ENCODE results near the gene NUP85. TPM values are rescaled to one million over a fixed set of nuclear protein-coding genes. Genes with fewer than 3 reads are reported as not detected.
"Not testable (repeated sequence)": the region's sequence is repeated elsewhere in the genome, so short reads cannot be mapped to it uniquely, and the experiment has no call there.

The NUP85 gene
- total and polyA plus RNA-seq, 4 donors: 15.2 to 36.3 (median 29.5) TPM

DNA sequence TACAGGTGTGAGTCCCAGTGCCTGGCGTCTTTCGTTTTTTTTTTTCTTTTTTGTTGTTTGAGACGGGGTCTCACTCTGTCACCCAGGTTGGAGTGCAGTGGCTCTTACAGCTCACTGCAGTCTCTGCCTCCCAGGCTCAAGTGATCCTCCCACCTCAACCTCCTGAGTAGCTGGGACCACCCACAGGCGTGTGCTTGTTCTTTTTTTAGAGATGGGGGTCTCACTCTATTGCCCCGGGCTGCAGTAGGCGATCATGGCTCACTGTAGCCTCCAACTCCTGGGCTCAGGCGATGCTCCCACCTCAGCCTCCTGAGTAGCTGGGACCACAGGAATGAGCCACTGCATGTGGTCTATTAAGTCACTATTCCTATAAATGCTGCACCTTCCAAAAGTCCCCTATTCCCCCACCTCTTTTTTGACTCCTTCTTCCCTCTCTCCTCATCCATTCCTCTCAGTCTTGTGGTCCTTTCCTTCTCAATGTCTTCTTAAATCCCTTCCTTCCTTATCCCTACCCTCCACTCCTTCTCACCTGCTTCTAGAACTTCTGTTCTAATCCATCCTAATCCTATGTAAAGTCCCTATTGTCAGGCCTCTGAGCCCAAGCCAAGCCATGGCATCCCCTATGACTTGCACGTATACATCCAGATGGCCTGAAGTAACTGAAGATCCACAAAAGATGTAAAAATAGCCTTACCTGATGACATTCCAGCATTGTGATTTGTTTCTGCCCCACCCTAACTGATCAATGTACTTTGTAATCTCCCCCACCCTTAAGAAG lies 46.7 kb downstream of the NUP85 start:
- Histone ChIP-seq H3K36me3 (ENCODE audit: control insufficient read depth in 4 of 4, insufficient read depth in 3 of 4, low read depth in 1 of 4, low read length in 3 of 4) (peaks cover 0 to 2% (median 0%) of the 10 kb centered on the region in 4 donors), H3K4me1 (ENCODE audit: control insufficient read depth in 4 of 4, insufficient read depth in 4 of 4, low read length in 3 of 4) (peaks cover 0 to 4% (median 0%) of the 10 kb centered on the region in 4 donors), H3K9ac (ENCODE audit: low read depth in 1 of 2, low read length in 2 of 2) (no peak overlapping the region), H3K27me3 (ENCODE audit: control insufficient read depth in 4 of 4, insufficient read depth in 4 of 4, low read length in 3 of 4) (no peaks in the 10 kb centered on the region), H3K27ac (ENCODE audit: low read depth in 1 of 2, low read length in 2 of 2) (no peak overlapping the region), H3K9me3 (ENCODE audit: control insufficient read depth in 4 of 4, low read length in 3 of 4) (no peaks in the 10 kb centered on the region), H3K4me3 (ENCODE audit: low read depth in 1 of 3, low read length in 3 of 3) (no peak overlapping the region)
- TF ChIP-seq FOXA1 (IDR thresholded peaks at IDR 0.05) (no peak), JUND (IDR thresholded peaks at IDR 0.05) (no peak), RAD21 (IDR thresholded peaks at IDR 0.05) (no peak), FOXA2 (IDR thresholded peaks at IDR 0.05) (no peak), GABPA (IDR thresholded peaks at IDR 0.05 in 1 of 2, conservative IDR thresholded peaks at IDR 0.05 in 1 of 2) (no peak)
- TF ChIP-seq, protein P1, sequence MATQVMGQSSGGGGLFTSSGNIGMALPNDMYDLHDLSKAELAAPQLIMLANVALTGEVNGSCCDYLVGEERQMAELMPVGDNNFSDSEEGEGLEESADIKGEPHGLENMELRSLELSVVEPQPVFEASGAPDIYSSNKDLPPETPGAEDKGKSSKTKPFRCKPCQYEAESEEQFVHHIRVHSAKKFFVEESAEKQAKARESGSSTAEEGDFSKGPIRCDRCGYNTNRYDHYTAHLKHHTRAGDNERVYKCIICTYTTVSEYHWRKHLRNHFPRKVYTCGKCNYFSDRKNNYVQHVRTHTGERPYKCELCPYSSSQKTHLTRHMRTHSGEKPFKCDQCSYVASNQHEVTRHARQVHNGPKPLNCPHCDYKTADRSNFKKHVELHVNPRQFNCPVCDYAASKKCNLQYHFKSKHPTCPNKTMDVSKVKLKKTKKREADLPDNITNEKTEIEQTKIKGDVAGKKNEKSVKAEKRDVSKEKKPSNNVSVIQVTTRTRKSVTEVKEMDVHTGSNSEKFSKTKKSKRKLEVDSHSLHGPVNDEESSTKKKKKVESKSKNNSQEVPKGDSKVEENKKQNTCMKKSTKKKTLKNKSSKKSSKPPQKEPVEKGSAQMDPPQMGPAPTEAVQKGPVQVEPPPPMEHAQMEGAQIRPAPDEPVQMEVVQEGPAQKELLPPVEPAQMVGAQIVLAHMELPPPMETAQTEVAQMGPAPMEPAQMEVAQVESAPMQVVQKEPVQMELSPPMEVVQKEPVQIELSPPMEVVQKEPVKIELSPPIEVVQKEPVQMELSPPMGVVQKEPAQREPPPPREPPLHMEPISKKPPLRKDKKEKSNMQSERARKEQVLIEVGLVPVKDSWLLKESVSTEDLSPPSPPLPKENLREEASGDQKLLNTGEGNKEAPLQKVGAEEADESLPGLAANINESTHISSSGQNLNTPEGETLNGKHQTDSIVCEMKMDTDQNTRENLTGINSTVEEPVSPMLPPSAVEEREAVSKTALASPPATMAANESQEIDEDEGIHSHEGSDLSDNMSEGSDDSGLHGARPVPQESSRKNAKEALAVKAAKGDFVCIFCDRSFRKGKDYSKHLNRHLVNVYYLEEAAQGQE (IDR thresholded peaks at IDR 0.05): no peak
- TF ChIP-seq, protein P2, sequence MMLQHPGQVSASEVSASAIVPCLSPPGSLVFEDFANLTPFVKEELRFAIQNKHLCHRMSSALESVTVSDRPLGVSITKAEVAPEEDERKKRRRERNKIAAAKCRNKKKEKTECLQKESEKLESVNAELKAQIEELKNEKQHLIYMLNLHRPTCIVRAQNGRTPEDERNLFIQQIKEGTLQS (IDR thresholded peaks at IDR 0.05): no peak
- DNase-seq (ENCODE audit: low spot score): no peak
- WGBS: 95% methylated on average over 8 of the region's 8 CpGs

DNA sequence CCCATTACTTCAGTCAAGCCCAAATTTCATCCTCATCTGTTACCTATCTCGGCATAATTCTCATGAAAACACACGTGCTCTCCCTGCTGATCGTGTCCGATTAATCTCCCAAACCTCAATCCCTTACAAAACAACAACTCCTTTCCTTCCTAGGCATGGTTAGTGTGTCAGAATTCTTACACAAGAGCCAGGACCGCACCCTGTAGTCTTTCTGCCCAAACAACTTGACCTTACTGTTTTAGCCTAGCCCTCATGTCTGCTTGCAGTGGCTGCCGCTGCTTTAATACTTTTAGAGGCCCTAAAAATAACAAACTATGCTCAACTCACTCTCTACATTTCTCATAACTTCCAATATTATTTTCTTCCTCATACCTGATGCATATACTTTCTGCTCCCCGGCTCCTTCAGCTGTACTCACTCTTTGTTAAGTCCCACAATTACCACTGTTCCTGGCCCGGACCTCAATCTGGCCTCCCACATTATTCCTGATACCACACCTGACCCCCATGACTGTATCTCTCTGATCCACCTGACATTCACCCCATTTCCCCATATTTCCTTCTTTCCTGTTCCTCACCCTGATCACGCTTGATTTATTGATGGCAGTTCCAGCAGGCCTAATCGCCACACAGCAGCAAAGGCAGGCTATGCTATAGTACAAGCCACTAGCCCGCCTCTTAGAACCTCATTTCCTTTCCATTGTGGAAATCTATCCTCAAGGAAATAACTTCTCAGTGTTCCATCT lies 50.6 kb downstream of the NUP85 start:
- H3K9me3 ChIP-seq (ENCODE audit: control insufficient read depth in 4 of 4, low read length in 3 of 4); DNase-seq (ENCODE audit: low spot score); H3K4me3 ChIP-seq (ENCODE audit: low read depth in 1 of 3, low read length in 3 of 3); H3K27me3 ChIP-seq (ENCODE audit: control insufficient read depth in 4 of 4, insufficient read depth in 4 of 4, low read length in 3 of 4); H3K9ac ChIP-seq (ENCODE audit: low read depth in 1 of 2, low read length in 2 of 2); H3K27ac ChIP-seq (ENCODE audit: low read depth in 1 of 2, low read length in 2 of 2); H3K36me3 ChIP-seq (ENCODE audit: control insufficient read depth in 4 of 4, insufficient read depth in 3 of 4, low read depth in 1 of 4, low read length in 3 of 4): not testable (repeated sequence)
- WGBS: 80% methylated on average over 11 of the region's 11 CpGs
- H3K4me1 ChIP-seq (ENCODE audit: control insufficient read depth in 4 of 4, insufficient read depth in 4 of 4, low read length in 3 of 4): peaks cover 0 to 20% (median 14%) of the 10 kb centered on the region in 4 donors

DNA sequence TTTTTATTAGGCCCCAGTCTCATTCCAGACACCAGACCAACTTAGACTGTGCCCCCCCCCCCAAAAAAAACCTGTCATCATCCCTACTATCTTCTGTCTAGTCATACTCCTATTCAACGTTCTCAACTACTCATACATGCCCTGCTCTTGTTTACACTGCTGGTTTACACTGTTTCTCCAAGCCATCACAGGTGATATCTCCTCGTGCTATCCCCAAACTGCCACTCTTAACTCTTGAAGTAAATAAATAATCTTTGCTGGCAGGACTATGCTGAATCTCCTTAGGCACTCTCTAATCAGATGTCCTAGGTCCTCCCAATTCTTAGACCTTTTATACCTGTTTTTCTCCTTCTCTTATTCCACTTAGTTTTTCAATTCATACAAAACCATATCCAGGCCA lies 51.7 kb downstream of the NUP85 start:
- 40% methylated on average over 2 of the region's 2 CpGs for WGBS
- H3K36me3 ChIP-seq (ENCODE audit: control insufficient read depth in 4 of 4, insufficient read depth in 3 of 4, low read depth in 1 of 4, low read length in 3 of 4); H3K27me3 ChIP-seq (ENCODE audit: control insufficient read depth in 4 of 4, insufficient read depth in 4 of 4, low read length in 3 of 4); DNase-seq (ENCODE audit: low spot score); H3K4me3 ChIP-seq (ENCODE audit: low read depth in 1 of 3, low read length in 3 of 3); H3K9ac ChIP-seq (ENCODE audit: low read depth in 1 of 2, low read length in 2 of 2); H3K9me3 ChIP-seq (ENCODE audit: control insufficient read depth in 4 of 4, low read length in 3 of 4); H3K27ac ChIP-seq (ENCODE audit: low read depth in 1 of 2, low read length in 2 of 2): not testable (repeated sequence)
- peaks cover 0 to 24% (median 16%) of the 10 kb centered on the region in 4 donors for H3K4me1 ChIP-seq (ENCODE audit: control insufficient read depth in 4 of 4, insufficient read depth in 4 of 4, low read length in 3 of 4)

Data from liver (tissue), 9 donors.